Vagina (tissue), 2 donors: ENCODE data around the gene BLM.

Experiments used
- POLR2A ChIP-seq, 2 donors: fragments of 450-650 bp; IDR thresholded peaks; one replicate each; pipeline ENCODE4 v1.6.1; 2017; ENCODE audit warnings: antibody characterized with exemption in 2 of 2, mild to moderate bottlenecking in 2 of 2, moderate library complexity in 2 of 2
- POLR2AphosphoS5 ChIP-seq, 2 donors: sonication (generic); formaldehyde crosslinking; IDR thresholded peaks; one replicate each; pipeline ENCODE4 v1.9.0; 2017; ENCODE audit warnings: antibody characterized with exemption in 2 of 2, mild to moderate bottlenecking in 2 of 2, low read depth in 1 of 2; ENCODE audit not compliant: insufficient read depth in 1 of 2
- TF ChIP-seq, protein P1 (sequence below), 3 experiments: fragments of 450-650 bp in 2 of 3; fragments of 200-600 bp in 1 of 3; sonication (generic) in 1 of 3; IDR thresholded peaks; one replicate each; pipeline ENCODE4 v1.5.1; 2017 to 2019; ENCODE audit warnings: antibody characterized with exemption in 3 of 3, mild to moderate bottlenecking in 2 of 3, moderate library complexity in 2 of 3

DNA sequence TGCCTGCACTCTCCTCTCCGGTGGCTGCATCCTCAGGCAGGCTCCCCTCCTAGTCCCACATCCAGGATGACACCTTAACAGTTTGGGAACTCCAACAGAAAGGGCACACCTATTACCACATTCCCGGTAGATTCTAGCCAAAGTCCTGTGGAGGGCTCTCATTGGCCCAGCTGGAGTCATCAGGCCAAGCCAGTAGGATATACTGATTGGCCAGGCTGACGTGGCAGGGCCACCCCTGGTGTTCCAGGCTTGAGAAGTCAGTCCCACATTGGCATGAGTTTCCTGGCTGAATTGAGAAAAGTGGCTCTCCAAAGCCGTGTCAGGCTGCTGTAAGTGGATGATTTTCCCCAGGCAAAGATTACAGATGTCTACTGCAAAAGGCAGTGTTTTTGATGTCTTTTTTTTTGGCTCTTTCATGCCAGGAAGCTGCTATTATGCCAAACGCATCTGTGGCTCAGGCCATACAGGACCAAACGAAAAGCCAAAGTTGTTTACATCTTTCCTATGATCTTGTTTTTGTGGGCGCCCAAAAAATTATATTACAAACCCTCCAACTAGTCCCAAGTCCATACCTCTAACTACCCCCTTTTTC lies 6.6 kb upstream of the BLM start:
- TF ChIP-seq, protein P1, sequence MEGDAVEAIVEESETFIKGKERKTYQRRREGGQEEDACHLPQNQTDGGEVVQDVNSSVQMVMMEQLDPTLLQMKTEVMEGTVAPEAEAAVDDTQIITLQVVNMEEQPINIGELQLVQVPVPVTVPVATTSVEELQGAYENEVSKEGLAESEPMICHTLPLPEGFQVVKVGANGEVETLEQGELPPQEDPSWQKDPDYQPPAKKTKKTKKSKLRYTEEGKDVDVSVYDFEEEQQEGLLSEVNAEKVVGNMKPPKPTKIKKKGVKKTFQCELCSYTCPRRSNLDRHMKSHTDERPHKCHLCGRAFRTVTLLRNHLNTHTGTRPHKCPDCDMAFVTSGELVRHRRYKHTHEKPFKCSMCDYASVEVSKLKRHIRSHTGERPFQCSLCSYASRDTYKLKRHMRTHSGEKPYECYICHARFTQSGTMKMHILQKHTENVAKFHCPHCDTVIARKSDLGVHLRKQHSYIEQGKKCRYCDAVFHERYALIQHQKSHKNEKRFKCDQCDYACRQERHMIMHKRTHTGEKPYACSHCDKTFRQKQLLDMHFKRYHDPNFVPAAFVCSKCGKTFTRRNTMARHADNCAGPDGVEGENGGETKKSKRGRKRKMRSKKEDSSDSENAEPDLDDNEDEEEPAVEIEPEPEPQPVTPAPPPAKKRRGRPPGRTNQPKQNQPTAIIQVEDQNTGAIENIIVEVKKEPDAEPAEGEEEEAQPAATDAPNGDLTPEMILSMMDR (IDR thresholded peaks at IDR 0.05) = no peak
- no peak for TF ChIP-seq POLR2A (IDR thresholded peaks at IDR 0.05)
- no peak for TF ChIP-seq POLR2AphosphoS5 (IDR thresholded peaks at IDR 0.05; ENCODE audit: insufficient read depth in 1 of 2, low read depth in 1 of 2)
